ENCODE data around the gene HIVEP1.

HIVEP1 gene

DNA sequence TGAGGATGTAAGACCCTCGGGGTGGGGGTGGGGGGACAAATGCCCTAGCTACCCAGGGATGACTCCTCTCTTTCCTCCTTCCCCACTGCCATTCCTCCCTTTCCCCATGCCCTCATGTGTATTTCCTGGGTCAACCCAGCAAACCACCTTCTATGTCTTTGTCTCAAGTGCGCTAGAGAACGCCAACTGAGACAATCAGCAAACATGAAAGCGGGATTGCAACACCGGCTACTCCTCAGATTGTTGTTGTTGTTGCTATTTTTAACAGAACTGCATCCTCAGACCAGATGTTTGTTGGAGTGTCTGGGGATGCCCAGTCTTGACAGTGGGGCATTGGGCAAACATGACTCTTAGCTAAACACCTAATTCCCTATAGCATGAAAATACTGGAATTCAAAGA is 39.3 kb upstream of the HIVEP1 start:
- Histone ChIP-seq H3K9ac (no peak overlapping the region), H2AFZ (no peak overlapping the region), H3K27me3 (ENCODE audit: control insufficient read depth, insufficient read depth, low read length) (no peaks in the 10 kb centered on the region), H3K4me3 (ENCODE audit: low read depth, low read length) (no peak overlapping the region), H3K79me2 (no peaks in the 10 kb centered on the region), H3K27ac (no peak overlapping the region), H3K36me3 (ENCODE audit: control insufficient read depth, insufficient read depth, low read length) (no peaks in the 10 kb centered on the region), H3K9me3 (ENCODE audit: control insufficient read depth, low read length) (no peaks in the 10 kb centered on the region), H3K4me2 (ENCODE audit: low read length) (no peak overlapping the region), H3K4me1 (peaks cover 2% of the 10 kb centered on the region)
- TF ChIP-seq CTCF (IDR thresholded peaks at IDR 0.05) = no peak

GRCh38 chr6:11973238-11973637 is 38.9 kb upstream of the HIVEP1 start:
- Histone ChIP-seq H3K36me3 (ENCODE audit: control insufficient read depth, insufficient read depth, low read length) (no peaks in the 10 kb centered on the region), H3K9ac (no peak overlapping the region), H3K27ac (no peak overlapping the region), H3K27me3 (ENCODE audit: control insufficient read depth, insufficient read depth, low read length) (no peaks in the 10 kb centered on the region), H3K4me2 (ENCODE audit: low read length) (no peak overlapping the region), H2AFZ (no peak overlapping the region), H3K9me3 (ENCODE audit: control insufficient read depth, low read length) (no peaks in the 10 kb centered on the region), H3K79me2 (no peaks in the 10 kb centered on the region), H3K4me1 (peaks cover 2% of the 10 kb centered on the region), H3K4me3 (ENCODE audit: low read depth, low read length) (no peak overlapping the region)
- no peak for TF ChIP-seq CTCF (IDR thresholded peaks at IDR 0.05)

DNA sequence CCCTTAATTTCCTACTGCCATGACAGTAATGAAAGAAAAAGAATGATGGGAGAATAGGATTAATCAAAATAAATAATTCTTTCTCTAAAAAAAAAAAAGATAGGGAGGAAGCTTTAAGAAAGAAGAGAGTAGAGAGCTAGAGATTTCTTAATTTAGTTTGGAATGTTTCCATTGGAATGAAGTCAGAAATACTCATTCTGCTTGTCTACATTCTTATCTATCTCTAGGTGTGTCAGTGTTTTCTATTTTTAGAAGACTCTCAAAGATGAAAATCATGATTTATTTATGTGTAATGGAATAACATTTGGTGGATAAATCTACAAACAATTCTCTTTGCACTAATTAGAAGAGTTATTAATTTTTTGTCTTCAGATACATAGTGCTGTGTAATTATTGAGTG is 38.0 kb upstream of the HIVEP1 start:
- Histone ChIP-seq H3K4me2 (ENCODE audit: low read length) (peak overlapping the region; percentile 26), H3K36me3 (ENCODE audit: control insufficient read depth, insufficient read depth, low read length) (no peaks in the 10 kb centered on the region), H3K27me3 (ENCODE audit: control insufficient read depth, insufficient read depth, low read length) (no peaks in the 10 kb centered on the region), H3K9ac (no peak overlapping the region), H3K79me2 (no peaks in the 10 kb centered on the region), H3K27ac (peak overlapping the region; percentile 13), H2AFZ (no peak overlapping the region), H3K9me3 (ENCODE audit: control insufficient read depth, low read length) (no peaks in the 10 kb centered on the region), H3K4me3 (ENCODE audit: low read depth, low read length) (peak overlapping the region; percentile 3), H3K4me1 (peaks cover 2% of the 10 kb centered on the region)
- TF ChIP-seq CTCF (IDR thresholded peaks at IDR 0.05) = no peak

DNA sequence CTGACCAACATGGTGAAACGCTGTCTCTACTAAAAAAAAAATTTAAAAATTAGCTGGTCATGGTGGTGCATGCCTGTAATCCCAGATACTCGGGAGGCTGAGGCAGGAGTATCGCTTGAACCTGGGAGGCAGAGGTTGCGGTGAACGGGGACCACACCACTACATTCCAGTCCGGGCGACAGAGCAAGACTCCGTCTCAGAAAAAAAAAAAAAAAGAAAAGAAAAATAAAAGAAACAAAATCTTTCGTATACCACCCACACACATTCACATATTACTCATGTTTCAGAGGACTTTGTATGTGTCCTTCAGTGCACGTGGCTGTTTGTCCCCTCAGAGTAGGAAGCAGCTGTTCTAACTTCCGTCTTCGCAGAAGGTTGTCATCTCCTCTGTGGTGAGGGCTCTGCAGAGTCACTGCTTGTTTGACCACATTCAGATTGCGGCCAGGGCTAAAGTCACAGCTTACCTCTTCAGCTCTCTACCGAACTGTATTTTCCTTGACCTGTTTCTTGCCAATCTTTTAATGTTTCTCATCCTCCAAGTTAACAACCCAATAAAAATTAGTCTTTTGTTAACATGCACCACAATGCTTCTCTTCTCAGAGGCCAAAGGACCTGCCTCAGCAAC is 36.6 kb upstream of the HIVEP1 start:
- no peak overlapping the region for H3K4me2 ChIP-seq (ENCODE audit: low read length)
- H3K27ac ChIP-seq = no peak overlapping the region
- no peak overlapping the region for H3K4me3 ChIP-seq (ENCODE audit: low read depth, low read length)

More for the DNA sequence above, 36.6 kb upstream of the HIVEP1 start:
- no peaks in the 10 kb centered on the region for H3K36me3 ChIP-seq (ENCODE audit: control insufficient read depth, insufficient read depth, low read length)
- H2AFZ ChIP-seq = no peak overlapping the region
- H3K4me1 ChIP-seq = peaks cover 2% of the 10 kb centered on the region
- TF ChIP-seq CTCF (IDR thresholded peaks at IDR 0.05) = no peak
- H3K27me3 ChIP-seq (ENCODE audit: control insufficient read depth, insufficient read depth, low read length) = no peaks in the 10 kb centered on the region
- no peaks in the 10 kb centered on the region for H3K79me2 ChIP-seq
- no peak overlapping the region for H3K9ac ChIP-seq
- H3K9me3 ChIP-seq (ENCODE audit: control insufficient read depth, low read length) = no peaks in the 10 kb centered on the region
